NCI-H345 treated with DMSO at 0.1 percent for 48 hours (cell line): ENCODE measurements around the gene SLC5A3.

Source experiments
- DNase-seq: peaks from one replicate; lab custom pipeline; 2025; ENCODE audit not compliant: unreplicated experiment; lab: John Stamatoyannopoulos, UW

SLC5A3 gene

GRCh38 chr21:34073032-34073748, at the start of gene SLC5A3, which contains the start of gene MRPS6:
Gene SLC5A3 (plus strand): TSS chr21:34073578. CDS start chr21:34095199, 21,621 bp downstream.
Gene MRPS6 (plus strand): TSS chr21:34073578. CDS start chr21:34073701, 123 bp downstream.
- DNase-seq: peak; percentile 55

DNA sequence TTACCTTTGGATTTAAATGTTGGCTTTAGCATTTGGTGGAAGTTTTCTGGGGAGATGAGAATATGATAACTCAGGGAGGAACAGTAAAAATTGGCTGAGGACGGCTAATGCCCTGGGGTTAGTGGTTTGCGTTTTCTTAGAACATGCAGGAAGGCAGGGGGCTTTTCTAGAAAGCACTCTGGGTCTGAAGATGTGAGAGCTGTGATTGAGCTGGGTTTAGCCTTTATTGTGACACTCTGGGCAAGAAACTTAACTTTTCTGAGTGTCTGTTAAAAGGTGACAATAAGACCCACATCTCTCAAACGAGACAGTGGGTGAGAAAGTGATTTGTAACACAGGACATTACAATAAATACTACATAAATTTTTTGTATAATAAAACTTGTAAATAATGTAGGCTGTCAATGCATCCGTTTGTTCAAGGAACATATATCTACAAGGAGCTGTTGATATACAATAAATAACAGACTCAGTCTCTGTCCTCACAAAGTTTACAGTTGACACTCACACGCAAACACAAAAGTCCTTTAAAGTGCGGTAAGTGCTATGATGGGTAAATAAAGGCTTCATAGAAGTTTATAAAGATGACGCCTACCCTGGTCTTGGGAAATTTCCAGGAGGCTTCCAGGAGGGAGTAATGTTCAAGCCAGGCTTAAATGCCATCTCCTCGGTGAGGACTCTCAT, 49.5 kb upstream of the SLC5A3 start:
- DNase-seq: no peak

- DNase-seq: no peak
These were observed 49.0 kb upstream of the SLC5A3 start for GRCh38 chr21:34024374-34024693.

DNA sequence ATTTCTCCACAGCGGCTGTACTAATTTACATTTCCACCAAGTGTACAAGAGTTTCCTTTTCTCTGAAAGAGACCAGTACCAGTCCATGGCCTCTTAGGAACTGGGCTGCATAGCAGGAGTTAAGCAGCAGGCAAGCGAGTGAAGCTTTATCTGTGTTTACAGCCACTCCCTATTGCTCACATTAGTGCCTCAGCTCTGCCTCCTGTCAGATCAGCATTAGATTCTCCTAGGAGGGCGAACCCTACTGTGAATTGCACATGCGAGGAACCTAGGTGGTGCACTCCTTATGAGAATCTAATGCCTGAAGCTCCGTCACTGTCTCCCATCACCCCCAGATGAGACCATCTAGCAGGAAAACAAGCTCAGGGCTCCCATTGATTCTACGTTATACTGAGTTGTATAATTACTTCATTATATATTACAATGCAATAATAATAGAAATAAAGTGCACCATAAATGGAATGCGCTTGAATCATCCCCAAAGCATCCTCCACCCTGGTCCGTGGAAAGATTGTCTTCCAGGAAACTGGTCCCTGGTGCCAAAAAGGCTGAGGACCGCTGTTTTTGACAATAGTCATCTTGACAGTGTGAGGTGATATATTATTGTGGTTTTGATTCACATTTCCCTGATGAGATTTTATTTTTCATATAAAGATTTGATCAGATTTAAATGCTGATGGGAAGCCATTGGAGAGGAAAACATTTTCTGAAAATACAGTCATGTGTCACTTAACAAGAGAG, 45.5 kb upstream of the SLC5A3 start:
- DNase-seq: no peak

DNA sequence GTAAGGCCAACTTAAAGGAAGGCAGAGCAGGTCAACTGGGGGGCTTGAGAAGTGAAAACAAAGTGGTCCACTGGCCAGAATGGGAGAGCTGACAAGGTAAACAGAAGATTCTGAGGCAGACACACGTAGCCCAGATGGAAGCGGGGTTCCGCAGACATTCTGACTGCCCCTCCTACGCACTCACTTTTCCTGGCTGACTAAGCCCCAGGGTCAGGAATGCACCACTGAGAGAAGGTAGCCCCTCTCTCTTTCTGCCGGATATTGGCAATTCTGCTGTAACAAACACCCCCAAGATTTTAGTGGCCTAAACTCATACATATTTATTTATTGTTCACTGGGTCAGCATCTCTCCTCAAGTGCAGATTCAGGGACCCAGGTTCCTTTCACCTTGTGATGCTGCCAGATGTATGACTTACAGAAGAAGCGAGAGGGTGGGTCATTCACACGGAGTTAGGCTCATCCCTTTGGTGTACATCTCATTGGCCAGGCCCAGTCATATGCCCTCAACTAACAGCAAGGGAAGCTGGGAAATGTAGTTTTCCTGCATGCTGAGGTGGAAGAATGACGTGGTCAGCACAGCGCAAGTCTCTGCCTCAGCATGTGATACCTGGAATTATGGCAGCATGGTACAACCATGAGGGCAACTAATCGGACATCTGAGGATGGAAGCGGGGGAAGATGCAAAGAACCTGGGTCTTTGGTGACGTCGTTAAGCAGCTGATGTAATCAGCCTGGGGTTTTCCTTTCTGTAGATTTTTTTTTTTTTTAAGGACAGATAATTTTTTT, 43.4 kb upstream of the SLC5A3 start:
- no peak for DNase-seq

DNA sequence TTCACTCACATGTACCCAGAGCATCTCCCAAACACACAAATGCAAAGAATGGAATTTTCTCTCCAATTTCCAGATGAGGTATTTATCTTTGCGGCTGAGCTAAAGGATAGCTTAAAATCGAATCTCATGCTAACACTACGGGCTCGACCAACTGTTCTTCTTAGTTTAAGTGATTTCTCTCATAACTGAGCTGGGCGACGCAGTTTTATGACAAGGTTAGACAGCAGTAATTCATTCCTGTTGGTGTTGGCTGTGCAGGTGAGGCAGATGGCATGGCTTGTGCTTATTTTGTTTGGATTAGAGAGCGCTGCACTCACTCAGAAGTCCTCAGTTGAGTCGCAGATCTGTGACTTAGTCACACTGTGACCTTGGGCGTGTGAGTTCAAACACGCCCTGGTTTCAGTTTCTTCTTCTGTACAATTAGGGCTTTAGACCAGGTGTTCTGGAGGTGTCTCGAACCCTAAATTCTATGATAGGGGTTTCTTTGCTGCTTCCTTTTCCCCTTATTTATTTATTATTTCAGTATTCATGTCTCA, 41.5 kb upstream of the SLC5A3 start:
- no peak for DNase-seq

- no peak for DNase-seq
These were observed 38.9 kb upstream of the SLC5A3 start for GRCh38 chr21:34034369-34035014.

GRCh38 chr21:34035619-34036354, 37.6 kb upstream of the SLC5A3 start:
- no peak for DNase-seq

DNA sequence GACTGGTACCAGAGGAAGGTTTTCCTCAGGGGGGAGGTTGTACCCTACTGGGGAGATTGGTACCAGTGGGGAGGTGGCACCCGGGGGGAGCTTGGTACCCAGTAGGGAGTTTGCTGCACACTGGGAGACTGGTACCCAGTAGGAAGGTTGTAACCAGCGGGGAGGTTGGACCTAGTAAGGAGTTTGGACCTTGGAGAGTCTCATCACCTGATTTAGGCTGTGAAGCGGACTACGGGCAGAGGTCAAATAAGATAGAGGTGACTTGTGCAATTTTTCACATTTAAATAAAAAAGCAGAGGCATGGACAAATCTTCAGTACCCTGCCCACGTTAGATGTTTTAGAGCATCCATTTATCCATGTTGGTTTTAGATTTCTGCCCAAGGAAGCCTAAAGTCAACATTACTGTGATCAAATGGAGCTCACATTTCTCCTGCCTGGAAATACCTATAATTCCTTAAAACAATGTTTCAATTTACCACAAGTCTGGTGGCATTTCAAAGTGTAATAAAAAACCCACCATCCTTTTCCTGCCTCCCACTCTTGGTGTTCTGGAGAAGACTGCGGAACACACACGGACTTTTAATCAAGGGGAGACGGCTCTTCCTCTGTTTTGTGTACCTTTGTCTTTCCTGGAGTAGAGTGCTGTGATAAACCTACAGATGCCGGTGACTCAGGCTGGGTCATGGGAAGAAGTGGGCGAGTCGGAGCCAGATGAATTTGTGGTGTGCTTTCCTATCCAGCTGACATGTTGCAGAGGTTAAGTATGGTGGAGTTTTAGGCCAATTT, 36.2 kb upstream of the SLC5A3 start:
- DNase-seq: no peak

DNA sequence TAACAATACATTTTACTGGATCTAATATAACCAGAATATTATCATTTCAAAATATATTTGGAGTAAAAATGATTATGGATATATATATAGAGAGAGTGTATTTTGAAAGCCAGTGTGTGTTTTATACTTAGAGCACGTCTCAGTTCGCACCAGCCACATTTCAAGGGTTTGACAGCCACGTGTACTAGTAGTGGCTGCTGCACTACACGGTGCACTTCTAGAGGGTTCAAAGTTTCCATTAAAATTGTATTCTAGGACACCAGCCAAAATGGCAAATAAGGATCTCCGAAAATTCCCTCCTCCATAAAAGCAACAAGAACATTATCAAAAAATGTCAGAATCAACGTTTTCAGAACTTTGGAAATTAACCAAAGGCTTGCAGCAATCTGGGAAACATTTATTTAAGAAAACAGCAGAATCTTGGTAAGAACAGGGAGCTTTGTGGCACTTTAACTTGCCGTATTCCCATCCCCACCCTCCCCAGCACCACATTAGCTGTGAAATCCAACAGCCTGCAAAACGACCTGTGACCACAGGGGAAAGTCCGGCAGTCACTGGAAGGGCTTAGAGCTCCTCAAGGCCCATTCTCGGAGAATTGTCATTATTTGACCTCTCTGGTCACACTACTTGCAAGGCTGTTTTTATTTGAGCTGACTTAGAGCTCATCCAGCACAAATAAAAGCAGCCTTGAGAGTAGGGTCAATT, 33.5 kb upstream of the SLC5A3 start:
- DNase-seq: no peak

- no peak for DNase-seq
These were observed 30.6 kb upstream of the SLC5A3 start for GRCh38 chr21:34042735-34043134.

GRCh38 chr21:34043333-34043732, 30.0 kb upstream of the SLC5A3 start:
- DNase-seq: no peak

DNA sequence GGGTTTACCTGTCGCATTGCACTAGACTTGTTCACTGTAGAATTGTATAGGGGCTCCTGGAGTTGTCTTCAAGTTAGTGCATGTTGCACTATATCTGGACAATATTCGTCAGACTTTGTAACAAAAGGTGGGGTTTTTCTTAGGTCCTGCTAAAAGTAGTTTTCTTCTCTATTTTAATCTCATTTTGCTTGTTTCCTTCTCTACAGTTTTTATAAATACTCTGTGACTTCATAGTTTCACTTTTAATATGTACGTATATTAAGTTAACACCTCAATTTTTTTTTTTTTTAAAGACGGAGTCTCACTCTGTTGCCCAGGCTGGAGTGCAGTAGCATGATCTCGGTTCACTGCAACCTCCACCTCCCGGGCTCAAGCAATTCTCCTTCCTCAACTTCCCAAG, 26.5 kb upstream of the SLC5A3 start:
- DNase-seq: no peak

GRCh38 chr21:34047835-34048234, 25.5 kb upstream of the SLC5A3 start:
- DNase-seq: no peak

GRCh38 chr21:34052171-34052570, 21.2 kb upstream of the SLC5A3 start:
- no peak for DNase-seq

DNA sequence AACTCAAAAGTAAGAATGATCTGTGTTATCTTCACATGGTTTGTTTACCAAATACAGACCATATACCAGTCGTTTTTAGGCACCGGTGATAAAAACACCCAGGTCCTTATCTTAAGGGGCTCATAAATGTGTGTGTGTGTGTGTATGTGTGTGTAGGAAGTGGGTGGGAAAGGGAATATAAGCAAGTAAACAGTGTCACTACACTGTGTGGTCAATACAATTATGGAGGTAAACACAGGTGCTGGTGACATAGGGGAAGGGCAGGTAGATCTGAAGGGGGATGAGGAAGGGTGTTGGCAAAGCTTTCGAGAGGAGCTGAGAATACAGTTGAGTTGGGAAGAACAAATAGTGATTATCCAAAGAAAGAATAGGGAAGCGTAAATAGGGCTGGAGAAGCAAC, 19.1 kb upstream of the SLC5A3 start:
- DNase-seq: peak; percentile 56

- no peak for DNase-seq
These were observed 17.8 kb upstream of the SLC5A3 start for GRCh38 chr21:34055615-34056014.

- no peak for DNase-seq
These were observed 11.4 kb upstream of the SLC5A3 start for GRCh38 chr21:34061983-34062382.
